Left ventricle myocardium superior (tissue), 1 donor: ENCODE data around the gene ANO10. TPM values are rescaled to one million over a fixed set of nuclear protein-coding genes. Genes with fewer than 3 reads are reported as not detected.

Source experiments
- ATAC-seq: fragments of 200-7000 bp; cut with Tn5 transposase; one replicate; pipeline ENCODE4 v1.9.1; 2020; ENCODE audit warnings: mild to moderate bottlenecking, moderate library complexity
- DNase-seq: peaks from one replicate; pipeline ENCODE4 v3.0.0-alpha.2; 2020
- intact Hi-C: fragments of 100-400 bp; cut with micrococcal nuclease; formaldehyde crosslinking; loops from one replicate; pipeline ENCODE4 v1.11.0; 2022
- total RNA-seq: library from RNA; stranded (reverse); fragmentation: NEBNext Ultra II Directional; extraction: Animal tissue kit (Norgen Biotek cat#: 25700); gene quantifications from one replicate; pipeline ENCODE4 v1.2.1, GENCODE V29; 2021
- donor health status: DM: no; HTN: yes; CAD: no; lungs with severe emphysema.

ANO10 gene
- total RNA-seq, 1 donor from 2014 or later, result 10.5 TPM

DNA sequence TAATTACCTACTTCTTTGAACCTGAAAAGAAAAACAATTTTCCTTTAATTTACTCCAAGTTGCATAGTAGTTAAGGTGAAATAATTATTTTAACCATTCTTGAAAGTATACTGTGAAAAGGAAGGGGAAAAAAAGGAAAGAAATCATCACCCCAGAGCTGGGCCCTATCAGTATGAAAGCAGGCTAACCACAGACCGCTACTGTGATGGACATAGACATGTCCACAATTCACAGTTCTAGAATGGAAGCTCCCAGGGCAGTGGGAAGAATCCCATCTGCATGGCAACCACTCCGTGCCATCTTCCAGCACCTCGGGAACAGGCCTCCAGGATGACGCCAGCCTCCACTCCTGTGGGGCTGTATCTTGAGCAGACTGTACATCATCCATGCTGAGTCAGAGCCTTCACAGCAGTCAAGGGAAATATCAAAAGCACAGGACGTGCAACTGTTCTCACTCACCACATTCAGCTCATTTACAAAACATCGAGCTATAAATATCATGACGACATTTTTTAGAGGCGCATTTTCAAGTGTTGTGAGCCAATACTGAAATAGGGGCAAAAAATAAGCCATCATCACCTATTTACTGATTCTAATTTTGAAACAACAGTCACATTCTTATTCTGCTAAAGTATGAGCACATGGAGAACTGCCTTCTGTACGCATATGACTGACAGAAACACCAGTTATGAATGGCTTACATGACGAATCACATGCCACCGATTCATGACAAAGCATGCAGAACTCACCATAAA, 215.7 kb downstream of the ANO10 start:
- ATAC-seq, result peak; percentile 96
- peak; percentile 49 for DNase-seq
- intact Hi-C loops, result no loop called here

DNA sequence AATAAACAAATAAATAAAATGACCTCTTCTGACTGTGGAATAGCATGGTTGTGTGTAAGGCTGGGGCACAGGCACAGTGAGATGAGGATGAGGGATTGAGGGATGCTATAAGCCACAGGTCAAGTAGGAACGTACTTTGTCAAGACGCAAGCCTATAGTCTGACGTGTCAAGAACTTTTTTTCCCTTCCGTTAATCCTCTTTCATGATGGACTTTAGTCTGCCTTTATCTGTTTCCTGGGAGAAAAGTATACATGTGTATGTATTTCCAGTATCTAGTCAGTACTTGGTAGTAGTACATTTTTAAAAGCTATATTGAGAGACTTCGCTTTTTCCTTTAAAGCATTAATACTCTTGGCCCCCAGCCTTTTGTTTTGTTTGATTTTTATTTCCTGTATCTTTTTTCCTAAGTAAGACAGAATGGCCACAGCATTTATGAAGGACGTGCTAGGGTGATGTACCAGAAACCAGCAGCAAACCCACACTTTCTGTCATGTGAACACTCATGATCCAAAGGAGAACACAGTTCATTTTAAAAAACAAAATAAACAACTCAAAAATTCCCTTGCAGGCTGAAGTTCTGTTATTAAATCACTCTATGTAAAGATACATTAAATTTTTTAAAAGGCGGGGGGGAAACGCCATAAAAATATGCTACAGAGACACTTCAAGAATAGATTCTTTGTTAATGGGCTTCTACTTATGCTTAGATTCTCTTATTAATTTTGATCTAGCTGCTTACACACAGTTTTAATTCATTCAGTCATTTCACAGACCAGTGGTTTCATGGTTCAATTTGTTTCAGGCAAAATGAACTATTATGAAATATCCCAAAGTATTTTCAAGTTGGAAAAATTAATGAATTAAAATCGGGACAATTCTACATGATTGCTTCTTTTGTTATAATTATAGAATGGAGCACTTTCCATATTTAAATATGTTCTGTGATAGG, 220.8 kb downstream of the ANO10 start:
- DNase-seq (no peak), ATAC-seq (no peak)
- intact Hi-C loops, result no loop called here

DNA sequence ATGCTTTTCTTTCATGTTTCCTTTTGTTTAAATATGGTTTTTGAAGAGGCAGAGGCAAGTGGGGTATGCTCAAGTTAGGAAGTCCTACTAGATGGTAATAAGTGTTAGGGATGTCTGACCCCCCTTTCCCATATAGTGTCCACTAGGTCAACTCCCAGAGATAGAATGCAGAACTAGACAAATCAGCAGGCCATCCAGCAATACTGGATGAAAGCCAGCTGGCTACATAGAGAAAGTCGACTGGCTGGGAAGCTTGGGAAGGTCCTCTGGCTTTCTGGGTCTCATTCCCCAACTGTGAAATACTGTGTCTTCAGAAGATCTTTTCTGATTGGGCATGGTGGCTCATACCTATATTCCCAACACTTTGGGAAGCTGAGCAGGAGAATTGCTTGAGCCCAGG, 221.6 kb downstream of the ANO10 start:
- intact Hi-C loops, result no loop called here
- ATAC-seq (peak; percentile 41), DNase-seq (no peak)

DNA sequence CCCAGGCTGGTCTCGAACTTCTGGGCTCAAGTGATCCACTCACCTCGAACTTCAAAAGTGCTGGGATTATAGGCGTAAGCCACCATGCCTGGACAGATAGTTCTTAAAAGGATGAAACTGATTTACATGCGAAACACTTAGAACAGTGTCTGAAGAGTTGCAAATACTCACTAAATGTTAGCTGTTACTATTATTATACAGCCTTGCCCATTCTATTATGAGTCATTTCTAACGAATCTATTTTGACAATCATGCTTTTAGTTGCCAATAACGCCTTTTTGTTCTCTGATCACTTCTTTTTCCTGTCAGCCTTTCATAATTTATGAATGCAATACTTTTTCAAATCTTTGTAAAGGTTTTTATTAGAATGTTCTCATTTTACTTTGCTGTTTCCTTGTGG, 222.8 kb downstream of the ANO10 start:
- no peak for ATAC-seq
- intact Hi-C loops, result no loop called here
- DNase-seq, result no peak

GRCh38 chr3:43394041-43394554, 227.7 kb downstream of the ANO10 start:
- peak; percentile 88 for ATAC-seq
- DNase-seq, result peak; percentile 78
- intact Hi-C loops, result no loop called here

- DNase-seq, result no peak
- intact Hi-C loops, result no loop called here
Observed at GRCh38 chr3:43391621-43392020, 230.2 kb downstream of the ANO10 start.

DNA sequence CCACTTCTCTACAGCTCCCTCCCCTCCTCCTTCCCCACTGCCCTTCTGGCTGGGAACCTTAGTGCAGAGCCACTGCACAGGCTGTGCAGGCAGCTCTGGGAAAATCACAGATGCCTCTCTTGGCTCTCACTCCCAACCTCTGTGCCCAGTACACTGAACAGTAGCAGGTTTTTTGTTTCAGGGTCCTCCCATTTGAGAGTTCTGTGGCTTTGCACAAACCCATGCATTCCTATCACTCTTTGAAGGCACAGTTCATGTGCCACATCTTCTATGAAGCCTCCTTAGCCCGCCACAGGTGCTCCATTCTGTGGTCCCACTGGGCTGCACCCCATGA, 231.6 kb downstream of the ANO10 start:
- DNase-seq, result no peak
- intact Hi-C loops, result no loop called here
- no peak for ATAC-seq

More at GRCh38 chr3:43391621-43392020, 230.2 kb downstream of the ANO10 start:
- no peak for ATAC-seq

GRCh38 chr3:43389388-43390254, 232.2 kb downstream of the ANO10 start:
- intact Hi-C loops, result no loop called here

DNA sequence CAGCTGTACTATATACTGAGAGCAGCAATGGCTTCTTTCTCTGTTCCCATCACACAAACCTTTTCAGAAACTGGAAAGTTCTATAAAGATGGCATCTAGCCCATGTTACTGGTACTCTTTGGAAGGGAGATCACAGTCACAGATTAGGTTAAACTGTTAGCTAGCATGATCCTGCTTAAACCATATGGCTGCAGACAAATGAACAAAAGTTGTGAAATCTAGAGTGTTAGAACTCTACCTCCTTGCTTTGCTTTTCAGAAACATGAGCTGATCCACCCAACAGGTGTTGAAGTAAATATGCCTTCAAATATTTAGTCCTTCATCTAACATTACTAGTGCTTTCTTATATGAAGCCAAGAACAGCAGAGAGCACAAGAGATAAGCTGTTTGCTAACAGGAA, 232.9 kb downstream of the ANO10 start:
- DNase-seq (no peak), ATAC-seq (no peak)
- intact Hi-C loops, result no loop called here

More at GRCh38 chr3:43389388-43390254, 232.2 kb downstream of the ANO10 start:
- DNase-seq, result no peak
- peak; percentile 69 for ATAC-seq

- ATAC-seq (no peak), DNase-seq (no peak)
- intact Hi-C loops, result no loop called here
Observed at GRCh38 chr3:43388175-43388574, 233.6 kb downstream of the ANO10 start.

DNA sequence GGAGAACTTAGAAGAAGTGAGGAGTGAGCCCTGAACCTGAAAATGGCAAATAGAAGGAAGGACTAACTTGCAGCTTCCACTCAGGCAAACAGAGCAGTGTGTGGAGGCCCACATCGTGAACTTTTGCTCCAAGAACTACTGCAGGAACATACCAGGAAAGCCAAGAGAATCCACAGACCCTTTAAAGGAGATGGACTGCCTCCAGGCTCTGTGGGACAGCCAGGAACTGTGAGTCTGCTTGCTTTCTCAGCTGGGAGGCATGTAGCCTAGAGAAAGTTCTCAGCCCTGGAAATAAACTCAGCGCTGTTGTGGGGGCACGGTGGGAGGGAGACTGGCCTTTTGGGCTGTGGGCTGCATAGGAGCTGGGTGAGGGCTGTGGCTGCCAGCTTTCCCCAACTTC, 242.5 kb downstream of the ANO10 start:
- DNase-seq (no peak), ATAC-seq (peak; percentile 58)
- intact Hi-C loops, result no loop called here

DNA sequence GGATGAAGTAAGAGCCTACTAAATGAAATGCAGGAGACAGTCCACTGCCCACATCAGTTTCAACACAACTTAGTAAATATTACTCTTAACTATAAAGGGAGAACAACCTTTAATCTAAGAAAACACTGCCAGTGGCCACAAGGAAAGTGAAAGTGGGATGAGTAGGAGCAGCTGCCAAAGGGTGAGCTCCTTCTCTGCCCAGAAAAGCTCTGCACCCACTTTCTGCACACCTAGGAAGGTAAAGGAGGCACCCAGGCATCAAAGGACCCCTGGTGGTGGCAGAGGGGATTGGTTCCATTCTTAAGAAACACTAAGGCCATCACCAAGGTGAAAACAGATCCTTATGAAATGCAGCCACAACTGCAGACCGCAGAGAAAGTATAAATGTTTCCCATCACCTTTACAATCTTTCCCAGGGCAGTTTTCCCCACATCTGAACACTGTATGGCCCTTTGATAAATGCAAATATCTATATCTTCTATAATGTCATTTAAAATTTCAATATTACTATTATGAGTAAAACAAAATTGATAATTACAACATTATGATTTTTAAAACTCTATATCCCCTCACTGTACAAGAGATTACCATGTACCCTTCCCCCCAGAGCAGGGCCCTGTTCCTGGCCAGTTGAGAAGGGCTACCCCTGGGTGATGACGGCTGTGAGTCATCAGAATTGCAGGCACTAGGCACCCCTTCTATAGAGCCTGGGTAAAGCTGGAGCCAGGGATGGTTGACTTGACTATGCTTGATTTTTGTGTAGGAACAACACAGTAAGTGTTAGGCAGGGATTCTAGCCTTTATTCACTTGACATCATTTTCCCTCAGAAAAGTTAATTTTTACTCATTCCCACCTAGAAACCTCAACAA, 243.5 kb downstream of the ANO10 start:
- DNase-seq (no peak), ATAC-seq (peak; percentile 54)
- intact Hi-C loops, result no loop called here

- intact Hi-C loops, result no loop called here
- no peak for ATAC-seq
- DNase-seq, result no peak
Observed at GRCh38 chr3:43373560-43373928, 248.3 kb downstream of the ANO10 start.

DNA sequence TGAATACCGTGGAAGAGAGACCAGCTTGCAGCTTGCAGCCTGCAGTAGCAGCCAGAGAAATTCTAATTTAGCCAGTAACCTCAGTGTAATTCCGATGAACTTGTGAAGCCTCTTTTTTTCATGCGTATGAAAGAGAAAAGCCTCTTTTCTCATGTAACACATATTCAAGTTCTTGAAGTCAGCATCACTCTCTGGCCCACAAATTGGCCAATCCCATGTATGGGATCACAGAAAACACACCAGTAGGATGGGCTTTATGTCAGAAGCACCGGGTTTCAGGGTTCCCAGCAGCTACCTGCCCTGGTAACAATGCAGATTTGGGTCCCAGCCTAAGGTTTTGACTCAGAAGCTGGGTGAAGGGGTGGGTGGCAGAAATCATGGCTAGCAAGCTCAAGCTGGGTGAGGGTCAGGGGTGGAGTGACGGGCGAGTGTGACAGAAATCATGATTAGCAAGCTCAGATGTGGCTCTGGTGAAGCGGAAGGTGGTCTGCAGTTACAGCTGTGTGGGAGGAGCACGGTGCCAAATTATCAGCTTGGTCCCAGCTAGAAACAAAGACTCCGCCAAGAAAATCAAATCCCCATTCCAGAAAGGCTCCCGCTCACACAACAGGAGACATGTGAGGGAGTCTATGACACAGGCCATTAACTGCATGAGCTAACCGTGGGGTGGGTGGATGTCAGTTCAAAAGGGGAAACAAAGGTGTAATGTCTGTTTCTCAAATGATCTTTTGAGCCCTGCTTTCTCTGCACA, 248.8 kb downstream of the ANO10 start:
- DNase-seq (no peak), ATAC-seq (no peak)
- intact Hi-C loops, result no loop called here

DNA sequence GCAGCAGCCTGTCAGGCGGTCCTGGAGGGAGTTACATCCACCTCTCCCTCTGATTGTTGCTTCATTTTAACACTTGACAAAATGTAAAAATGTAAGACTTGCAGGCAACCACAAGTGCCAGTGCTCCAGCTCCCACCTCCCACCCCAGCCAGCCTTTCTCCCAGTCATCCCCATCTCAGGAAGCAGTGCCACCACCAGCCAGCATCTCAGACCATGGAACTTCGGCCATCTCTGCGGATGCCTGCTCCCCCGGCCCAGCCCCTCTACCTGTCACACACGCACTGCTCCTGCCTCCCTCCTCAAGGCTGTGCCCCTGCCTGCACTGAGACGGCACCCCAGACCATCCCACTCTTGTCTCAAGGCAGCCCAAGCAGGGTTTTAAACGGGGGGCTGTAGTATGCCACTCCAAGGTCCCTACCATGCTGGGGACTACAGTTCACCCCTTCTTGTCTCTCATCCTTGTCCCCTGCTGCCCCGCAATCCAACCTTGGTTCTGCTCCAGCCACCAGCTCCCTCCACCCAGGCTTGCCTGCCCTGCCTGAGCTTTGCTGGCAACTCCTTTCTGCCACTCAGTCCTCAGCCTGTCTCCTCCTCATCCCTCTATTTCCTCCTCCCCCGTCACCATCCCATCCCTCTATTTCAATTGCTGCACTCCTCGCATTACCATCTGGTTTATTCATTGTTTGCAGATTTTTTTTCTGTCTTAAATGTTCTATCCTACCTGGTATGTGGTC, 249.6 kb downstream of the ANO10 start:
- no peak for ATAC-seq
- intact Hi-C loops, result no loop called here
- no peak for DNase-seq

DNA sequence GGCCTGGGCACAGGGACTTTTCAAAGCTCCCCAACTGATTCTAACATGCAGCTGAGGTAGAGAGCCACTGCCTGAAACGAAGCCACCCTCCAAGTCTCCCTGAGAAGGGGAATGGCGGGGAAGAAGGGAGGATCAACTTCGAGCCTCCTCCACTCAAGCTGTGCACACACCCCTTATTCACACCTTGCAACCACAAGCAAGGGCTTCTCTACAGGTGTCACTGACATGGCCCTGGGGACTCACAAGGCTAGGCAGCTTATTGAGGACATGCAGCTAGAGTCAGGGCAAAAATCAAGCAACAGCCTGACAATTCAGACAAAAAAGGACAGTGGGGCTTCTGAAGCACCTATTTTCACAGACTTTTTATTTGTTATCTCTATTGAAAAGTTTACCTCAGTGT, 250.3 kb downstream of the ANO10 start:
- ATAC-seq (no peak), DNase-seq (no peak)
- intact Hi-C loops, result no loop called here

- intact Hi-C loops, result no loop called here
- no peak for ATAC-seq
- DNase-seq, result no peak
Observed at GRCh38 chr3:43370293-43370980, 251.4 kb downstream of the ANO10 start.
